ENCODE data around the gene PSME3.
"Not testable (repeated sequence)": the region's sequence is repeated elsewhere in the genome, so short reads cannot be mapped to it uniquely, and the experiment has no call there.

The PSME3 gene

GRCh38 chr17:42851371-42852240 lies 18.4 kb downstream of the PSME3 start:
- not testable (repeated sequence) for DNase-seq

GRCh38 chr17:42852351-42852750 lies 19.2 kb downstream of the PSME3 start:
- DNase-seq: no peak

GRCh38 chr17:42853004-42853403 lies 19.8 kb downstream of the PSME3 start:
- no peak for DNase-seq

DNA sequence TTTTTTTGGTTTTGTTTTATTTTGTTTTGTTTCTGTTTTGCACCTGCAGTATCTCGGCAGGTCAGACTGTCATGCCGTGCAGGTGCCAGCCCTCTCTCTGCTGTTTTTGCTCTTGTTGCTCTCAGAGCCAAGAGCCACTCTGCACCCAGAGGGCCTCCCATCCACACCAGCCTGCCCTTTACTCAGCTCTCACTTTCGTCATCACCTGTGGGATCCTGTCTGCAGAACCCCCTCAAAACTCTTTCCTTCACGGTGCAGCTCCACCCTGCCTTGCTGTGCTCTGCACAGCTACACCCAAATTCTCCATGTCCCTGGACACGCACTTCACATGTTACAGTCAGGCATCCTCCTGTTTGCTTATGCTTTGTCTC lies 20.4 kb downstream of the PSME3 start:
- no peak for DNase-seq

- DNase-seq: no peak
Observed at GRCh38 chr17:42853968-42854790, 21.0 kb downstream of the PSME3 start.

DNA sequence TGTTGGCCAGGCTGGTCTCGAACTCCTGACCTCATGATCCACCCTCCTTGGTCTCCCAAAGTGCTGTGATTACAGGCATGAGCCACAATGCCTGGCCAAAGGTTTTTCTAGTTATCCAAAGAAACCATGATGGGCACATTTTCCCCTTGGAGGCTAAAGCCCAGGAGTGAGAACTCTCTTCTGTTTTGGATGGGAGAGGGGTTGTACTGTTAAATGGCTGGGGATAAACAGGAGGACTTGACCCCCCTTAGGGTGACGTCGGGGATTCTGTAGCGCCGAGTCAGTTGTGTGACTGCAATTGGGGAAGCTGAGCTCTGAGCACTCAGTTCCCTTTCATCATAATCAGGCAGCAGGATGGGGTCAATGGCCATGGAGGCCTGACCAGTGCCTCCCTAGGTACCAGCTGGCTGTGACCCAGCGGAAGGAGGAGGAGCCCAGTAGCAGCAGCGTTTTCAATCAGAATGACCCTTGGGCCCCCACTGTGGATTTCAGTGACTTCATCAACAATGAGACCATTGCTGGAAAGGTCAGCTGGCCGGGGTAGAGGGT lies 21.9 kb downstream of the PSME3 start:
- DNase-seq: no peak

- not testable (repeated sequence) for DNase-seq
Observed at GRCh38 chr17:42856093-42856492, 22.9 kb downstream of the PSME3 start.

- DNase-seq: not testable (repeated sequence)
Observed at GRCh38 chr17:42856516-42856915, 23.3 kb downstream of the PSME3 start.

GRCh38 chr17:42857389-42857788 lies 24.2 kb downstream of the PSME3 start:
- DNase-seq: no peak

DNA sequence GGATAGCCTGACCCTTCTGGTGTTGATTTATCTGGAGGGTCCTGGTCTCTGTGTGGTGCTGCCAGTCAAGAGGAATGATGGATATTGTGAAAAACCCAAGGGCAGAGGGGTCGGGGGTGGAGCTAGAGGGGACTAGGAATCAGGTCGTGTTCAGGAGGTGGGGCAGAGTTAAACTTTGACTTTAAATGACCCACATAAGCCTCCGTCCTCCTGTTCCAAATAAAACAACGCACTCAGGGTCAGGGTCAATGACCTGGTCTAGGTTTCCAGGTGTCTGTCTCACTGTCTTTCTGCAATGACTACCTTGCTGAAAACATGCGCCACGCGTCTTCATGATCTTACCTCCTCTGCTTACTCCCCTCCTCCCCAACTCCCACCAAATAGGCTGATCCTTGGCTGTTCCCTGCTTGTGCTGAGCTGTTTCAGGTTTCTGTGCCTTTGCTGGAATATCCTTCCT lies 32.5 kb downstream of the PSME3 start:
- DNase-seq: no peak

DNA sequence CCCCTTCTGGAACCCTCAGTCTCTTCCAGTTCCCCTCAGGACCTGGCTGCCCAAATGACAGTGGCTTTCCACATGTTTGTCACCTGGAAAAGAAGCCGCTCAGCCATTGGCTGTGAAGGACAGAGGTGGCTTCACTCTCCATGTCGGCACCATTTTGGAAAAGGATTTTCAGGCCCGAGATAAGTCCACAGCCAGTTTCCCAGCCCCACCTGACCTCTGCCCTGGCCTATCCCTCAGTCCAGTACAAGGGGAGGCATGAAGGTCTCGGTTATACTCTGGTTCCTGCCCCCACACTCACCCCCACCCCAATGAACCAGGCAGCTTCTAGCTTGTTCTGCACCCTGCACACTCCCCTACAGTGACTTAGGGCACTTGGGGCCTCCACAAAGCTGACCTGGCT lies 33.0 kb downstream of the PSME3 start:
- no peak for DNase-seq

DNA sequence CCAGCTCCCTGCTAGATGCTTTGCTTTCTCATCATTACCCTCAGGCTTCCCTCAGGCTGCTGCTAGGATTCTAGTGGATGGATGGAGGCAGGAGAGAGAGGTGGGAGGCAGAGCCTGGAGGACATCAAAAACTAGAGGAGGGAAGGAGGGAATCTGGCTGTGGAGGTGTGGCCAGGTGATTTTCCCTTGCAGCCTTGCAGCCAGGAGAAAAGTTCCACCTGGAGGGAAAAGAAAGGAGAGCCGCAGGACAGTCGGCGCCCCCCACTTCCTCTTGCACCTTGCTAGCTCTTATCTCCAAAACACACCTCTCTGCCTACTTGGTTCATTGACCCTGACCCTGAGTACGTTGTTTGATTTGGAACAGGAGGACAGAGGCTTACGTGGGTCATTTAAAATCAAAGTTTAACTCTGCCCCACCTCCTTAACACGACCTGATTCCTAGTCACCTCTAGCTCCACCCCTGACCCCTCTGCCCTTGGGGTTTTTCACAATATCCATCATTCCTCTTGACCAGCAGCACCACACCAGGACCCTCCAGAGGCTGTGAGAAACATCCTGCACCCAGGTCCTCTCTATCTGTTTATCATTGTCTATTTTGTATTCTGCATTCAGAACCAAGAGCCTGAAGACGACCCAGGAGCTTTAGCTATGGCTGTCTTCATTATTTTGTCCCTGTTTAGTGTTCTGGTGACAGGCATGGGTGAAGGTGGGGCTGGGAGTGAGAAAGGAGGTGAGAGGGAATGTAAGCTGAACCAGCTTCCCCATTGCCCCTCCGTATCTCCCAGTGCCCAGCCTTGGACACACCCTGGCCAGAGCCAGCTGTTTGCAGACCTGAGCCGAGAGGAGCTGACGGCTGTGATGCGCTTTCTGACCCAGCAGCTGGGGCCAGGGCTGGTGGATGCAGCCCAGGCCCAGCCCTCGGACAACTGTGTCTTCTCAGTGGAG lies 33.7 kb downstream of the PSME3 start:
- no peak for DNase-seq

GRCh38 chr17:42867694-42868261 lies 34.6 kb downstream of the PSME3 start:
- DNase-seq: not testable (repeated sequence)

DNA sequence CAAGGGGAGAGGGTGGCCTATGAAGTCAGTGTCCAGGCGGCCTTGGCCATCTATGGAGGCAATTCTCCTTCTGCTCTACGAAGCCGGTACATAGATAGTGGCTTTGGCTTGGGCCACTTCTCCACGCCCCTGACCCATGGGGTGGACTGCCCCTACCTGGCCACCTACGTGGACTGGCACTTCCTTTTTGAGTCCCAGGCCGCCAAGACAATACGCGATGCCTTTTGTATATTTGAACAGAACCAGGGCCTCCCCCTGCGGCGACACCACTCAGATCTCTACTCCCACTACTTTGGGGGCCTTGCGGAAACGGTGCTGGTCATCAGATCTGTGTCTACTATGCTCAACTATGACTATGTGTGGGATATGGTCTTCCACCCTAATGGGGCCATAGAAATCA lies 35.1 kb downstream of the PSME3 start:
- no peak for DNase-seq

DNA sequence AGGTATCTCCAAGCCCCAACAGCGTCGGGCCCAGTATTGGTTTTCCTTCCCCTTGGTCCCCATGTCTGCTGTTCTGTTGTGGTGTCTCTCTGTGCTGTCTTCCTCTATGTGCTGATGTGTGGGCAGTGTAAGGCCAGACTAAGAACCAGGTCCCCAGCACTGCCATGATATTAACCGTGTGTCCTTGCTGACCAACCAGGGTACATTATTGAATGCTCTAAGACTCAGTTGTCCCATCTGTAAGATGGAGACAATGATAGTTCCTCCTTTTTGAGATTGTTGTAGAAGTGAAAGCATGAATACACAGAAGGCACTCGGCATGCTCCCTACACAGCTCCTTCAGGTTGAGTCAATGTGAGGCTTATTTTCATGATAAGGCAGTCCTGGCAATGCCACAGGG lies 38.5 kb downstream of the PSME3 start:
- DNase-seq: no peak

DNA sequence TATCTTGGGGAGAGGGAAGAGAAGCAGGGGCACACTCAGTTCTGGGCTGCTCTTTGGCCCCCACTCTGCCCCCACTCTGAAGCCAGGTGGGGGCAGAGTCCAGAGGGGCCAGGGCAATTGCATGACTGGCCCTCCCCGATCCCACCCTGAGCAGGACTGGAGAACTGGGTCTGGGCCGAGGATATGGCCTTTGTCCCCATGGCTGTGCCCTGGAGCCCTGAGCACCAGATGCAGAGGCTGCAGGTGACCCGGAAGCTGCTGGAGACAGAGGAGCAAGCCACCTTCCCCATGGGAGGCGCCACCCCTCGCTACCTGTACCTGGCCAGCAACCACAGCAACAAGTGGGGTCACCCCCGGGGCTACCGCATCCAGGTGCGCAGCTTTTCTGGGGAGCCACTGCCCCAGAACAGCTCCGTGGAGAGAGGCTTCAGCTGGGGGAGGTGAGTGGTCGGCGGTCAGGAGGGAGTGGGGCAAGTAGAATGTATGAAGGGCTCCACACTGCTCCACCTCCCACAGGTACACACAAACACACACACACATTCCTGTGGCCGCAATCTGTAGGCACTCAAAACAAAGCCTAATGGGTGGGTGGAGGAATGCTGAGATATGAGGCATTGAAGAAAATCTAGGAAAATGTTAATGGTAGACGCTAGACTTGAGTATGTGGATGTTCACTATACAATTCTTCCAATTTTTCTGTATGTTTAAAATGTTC lies 39.2 kb downstream of the PSME3 start:
- no peak for DNase-seq

DNA sequence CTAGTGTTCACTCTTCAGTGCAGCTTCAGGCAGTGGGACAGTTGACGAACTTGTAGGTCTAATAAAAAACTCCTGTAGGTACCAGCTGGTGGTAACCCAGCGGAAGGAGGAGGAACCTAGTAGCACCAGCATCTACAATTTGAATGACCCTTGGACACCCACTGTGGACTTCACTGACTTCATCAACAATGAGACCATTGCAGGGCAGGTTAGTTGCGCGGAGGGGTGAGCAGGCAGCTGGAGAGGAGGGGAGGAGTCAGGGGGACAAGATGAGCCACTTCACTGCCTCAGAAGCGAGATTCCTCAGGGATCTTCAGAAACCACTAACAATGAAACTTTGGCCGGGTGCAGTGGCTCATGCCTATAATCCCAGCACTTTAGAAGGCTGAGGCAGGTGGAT lies 40.1 kb downstream of the PSME3 start:
- no peak for DNase-seq

GRCh38 chr17:42873932-42874695 lies 40.9 kb downstream of the PSME3 start:
- not testable (repeated sequence) for DNase-seq

GRCh38 chr17:42877037-42877436 lies 43.8 kb downstream of the PSME3 start:
- no peak for DNase-seq

GRCh38 chr17:42878123-42878880 lies 45.1 kb downstream of the PSME3 start:
- no peak for DNase-seq

Data from SHP77 treated with DMSO at 0.1 percent for 48 hours (cell line).